HCT116 (cell line): ENCODE measurements around the gene ERBB4. TPM values are rescaled to one million over a fixed set of nuclear protein-coding genes. Genes with fewer than 3 reads are reported as not detected.

Experiments
- ATAC-seq: fragments of 200-7000 bp; cut with Tn5 transposase; 2 replicates; pipeline ENCODE4 v1.9.1; 2020; ENCODE audit warnings: mild to moderate bottlenecking, moderate library complexity
- BruUV-seq: library from RNA; stranded (reverse); fragments of 400-500 nt; replicated peaks from 2 replicates; lab custom pipeline; 2021; lab: Mats Ljungman, UMichigan
- CTCF ChIA-PET: fragments of 300-600 bp; sonication (Branson Sonifier 250); formaldehyde crosslinking; loops from one replicate; lab custom pipeline; 2021; ENCODE audit warnings: antibody characterized with exemption; lab: Charles Lee
- POLR2A ChIA-PET: fragments of 300-600, 350-600 bp; sonication (Branson Sonifier 250); formaldehyde crosslinking; loops from one replicate; lab custom pipeline; 2021; ENCODE audit warnings: antibody characterized with exemption; lab: Charles Lee
- RAD21 ChIA-PET, 2 experiments: fragments of 300-600 bp; sonication (Branson Sonifier 250); formaldehyde crosslinking; loops; one replicate each; lab custom pipeline; 2023; ENCODE audit warnings: low total read pairs in 2 of 2; ENCODE audit not compliant: uncharacterized antibody in 2 of 2, unreplicated experiment in 2 of 2, low non-redundant PET in 1 of 2; lab: Charles Lee
- DNase-seq: peaks from one replicate; pipeline ENCODE4 v3.0.0-alpha.2; 2010; ENCODE audit warnings: low read depth, low spot score
- H2AFZ ChIP-seq: fragments of 200-600 bp; shearing (Covaris generic), sonication (generic); 2 replicates; pipeline ENCODE4 v1.6.1; 2017; ENCODE audit warnings: low read depth, mixed run types, mixed read lengths, antibody characterized with exemption, low read length; ENCODE audit not compliant: poor library complexity, severe bottlenecking
- H3K27ac ChIP-seq: 2 replicates; pipeline ENCODE4 v1.5.1; 2012; ENCODE audit warnings: low read depth, low read length
- H3K27me3 ChIP-seq: fragments of 200-600 bp; sonication (generic); 2 replicates; pipeline ENCODE4 v1.6.1; 2016; ENCODE audit warnings: mixed run types, low read length, mixed read lengths; ENCODE audit not compliant: insufficient read depth
- H3K36me3 ChIP-seq, 2 experiments: fragments of 200-500 bp in 1 of 2; fragments of 200-600 bp in 1 of 2; sonication (Bioruptor generic) in 1 of 2; sonication (generic) in 1 of 2; 2 replicates each; pipeline versions ENCODE4 v1.5.1 to v1.6.1; 2014 to 2016; ENCODE audit warnings: low read length in 2 of 2, inconsistent platforms in 1 of 2, mixed read lengths in 1 of 2, mixed run types in 1 of 2; ENCODE audit not compliant: insufficient read depth in 2 of 2, control insufficient read depth in 1 of 2
- H3K4me1 ChIP-seq, 2 experiments: fragments of 200-600 bp in 1 of 2; sonication (generic) in 1 of 2; 2 replicates each; pipeline versions ENCODE4 v1.5.1 to v1.6.1; 2012 to 2017; ENCODE audit warnings: low read length in 2 of 2, inconsistent platforms in 1 of 2, mild to moderate bottlenecking in 1 of 2, mixed read lengths in 1 of 2, mixed run types in 1 of 2, moderate library complexity in 1 of 2; ENCODE audit not compliant: insufficient read depth in 2 of 2, control insufficient read depth in 1 of 2
- H3K4me2 ChIP-seq: fragments of 200-600 bp; sonication (generic); 2 replicates; pipeline ENCODE4 v1.6.1; 2017; ENCODE audit warnings: mixed run types, low read length, mixed read lengths
- H3K4me3 ChIP-seq, 2 experiments: fragments of 200-600 bp in 1 of 2; sonication (generic) in 1 of 2; replicated peaks in 1 of 2; 2 replicates each; pipeline ENCODE4 v1.5.1; 2011 to 2016; ENCODE audit warnings: low read length in 2 of 2, control low read depth in 1 of 2, low read depth in 1 of 2, mild to moderate bottlenecking in 1 of 2, mixed read lengths in 1 of 2, mixed run types in 1 of 2
- H3K79me2 ChIP-seq: fragments of 200-600 bp; sonication (generic); 2 replicates; pipeline ENCODE4 v1.6.1; 2017; ENCODE audit warnings: mild to moderate bottlenecking, mixed run types, low read length, moderate library complexity, mixed read lengths; ENCODE audit not compliant: insufficient read depth
- H3K9ac ChIP-seq: fragments of 200-600 bp; sonication (generic); 2 replicates; pipeline ENCODE4 v1.6.1; 2016; ENCODE audit warnings: low read length, mixed read lengths
- H3K9me2 ChIP-seq: fragments of 200-600 bp; sonication (generic), shearing (Covaris generic); 2 replicates; pipeline ENCODE4 v1.6.1; 2017; ENCODE audit warnings: mixed run types, mild to moderate bottlenecking, moderate library complexity; ENCODE audit not compliant: insufficient read depth
- H3K9me3 ChIP-seq, 2 experiments: fragments of 200-500 bp in 1 of 2; fragments of 200-600 bp in 1 of 2; sonication (Bioruptor generic) in 1 of 2; sonication (generic) in 1 of 2; 2 replicates each; pipeline ENCODE4 v1.6.1; 2014 to 2017; ENCODE audit warnings: low read length in 2 of 2, mixed read lengths in 2 of 2, inconsistent platforms in 1 of 2, low read depth in 1 of 2, mild to moderate bottlenecking in 1 of 2, mixed run types in 1 of 2, moderate library complexity in 1 of 2; ENCODE audit not compliant: control insufficient read depth in 1 of 2, insufficient read depth in 1 of 2
- H4K20me1 ChIP-seq: fragments of 200-600 bp; sonication (generic), shearing (Covaris generic); 2 replicates; pipeline ENCODE4 v1.6.1; 2017; ENCODE audit warnings: mixed run types, mild to moderate bottlenecking, moderate library complexity; ENCODE audit not compliant: insufficient read depth
- ATF3 ChIP-seq: IDR thresholded peaks from 2 replicates; pipeline ENCODE4 v1.6.1; 2012
- CBX3 ChIP-seq: IDR thresholded peaks from 2 replicates; pipeline ENCODE4 v1.6.1; 2012; ENCODE audit warnings: low read depth
- CTCF ChIP-seq, 3 experiments: fragments of 200-600 bp in 1 of 3; sonication (generic) in 1 of 3; IDR thresholded peaks in 2 of 3; conservative IDR thresholded peaks in 1 of 3; 2 replicates each; pipeline ENCODE4 v1.5.1; 2012 to 2017; ENCODE audit warnings: low read depth in 2 of 3, low read length in 2 of 3, antibody characterized with exemption in 1 of 3, borderline replicate concordance in 1 of 3, control low read depth in 1 of 3, mild to moderate bottlenecking in 1 of 3, mixed read lengths in 1 of 3, mixed run types in 1 of 3, moderate library complexity in 1 of 3; ENCODE audit not compliant: insufficient read depth in 1 of 3
- EGR1 ChIP-seq: IDR thresholded peaks from 2 replicates; pipeline ENCODE4 v1.6.1; 2012; ENCODE audit warnings: low read depth
- EZH2 ChIP-seq: fragments of 200-600 bp; sonication (generic); IDR thresholded peaks from 2 replicates; pipeline ENCODE4 v1.6.1; 2017; ENCODE audit warnings: antibody characterized with exemption, mixed run types
- JUND ChIP-seq: IDR thresholded peaks from 2 replicates; pipeline ENCODE4 v1.6.1; 2012
- MAX ChIP-seq: IDR thresholded peaks from 2 replicates; pipeline ENCODE4 v1.6.1; 2012
- REST ChIP-seq: IDR thresholded peaks from 2 replicates; pipeline ENCODE4 v1.6.1; 2012; ENCODE audit warnings: low read depth
- SIN3A ChIP-seq: IDR thresholded peaks from 2 replicates; pipeline ENCODE4 v1.6.1; 2012; ENCODE audit warnings: low read depth
- SP1 ChIP-seq: IDR thresholded peaks from 2 replicates; pipeline ENCODE4 v1.6.1; 2012; ENCODE audit warnings: low read depth
- TCF7L2 ChIP-seq: IDR thresholded peaks from 2 replicates; pipeline ENCODE4 v1.7.0; 2011; ENCODE audit warnings: borderline replicate concordance, inconsistent platforms; ENCODE audit not compliant: insufficient read depth, insufficient read length; ENCODE audit errors: extremely low read depth
- YY1 ChIP-seq: IDR thresholded peaks from 2 replicates; pipeline ENCODE4 v1.6.1; 2011; ENCODE audit warnings: low read length, low read depth, moderate library complexity, mild to moderate bottlenecking; ENCODE audit not compliant: insufficient replicate concordance; ENCODE audit errors: extremely low read depth
- ZFX ChIP-seq: fragments of 450-650 bp; IDR thresholded peaks from 2 replicates; pipeline ENCODE4 v1.6.1; 2017
- intact Hi-C: fragments of 100-400 bp; cut with micrococcal nuclease; formaldehyde crosslinking; loops from 2 replicates; pipeline ENCODE4 v1.10.0; 2022
- total RNA-seq: library from RNA; stranded (reverse); gene quantifications from one replicate; pipeline ENCODE4 v1.2.1, GENCODE V29; 2021; ENCODE audit not compliant: unreplicated experiment

The ERBB4 gene
- total RNA-seq, 1 experiment from 2014 or later = 0.10 TPM

- Histone ChIP-seq H3K9me2 (no peaks in the 10 kb centered on the region), H3K36me3 (no peaks in the 10 kb centered on the region), H3K79me2 (no peaks in the 10 kb centered on the region), H3K4me1 (no peaks in the 10 kb centered on the region; a peak in 1 of 4 replicates), H3K9me3 (no peaks in the 10 kb centered on the region), H2AFZ (no peak overlapping the region), H3K4me3 (no peak overlapping the region), H3K4me2 (no peak overlapping the region), H4K20me1 (no peaks in the 10 kb centered on the region), H3K27me3 (no peaks in the 10 kb centered on the region), H3K9ac (no peak overlapping the region), H3K27ac (no peak overlapping the region)
- no TSS peak for BruUV-seq
- CTCF ChIA-PET = no interaction called here
- TF ChIP-seq ZFX (no peak), YY1 (no peak), CBX3 (no peak), JUND (no peak), EGR1 (no peak)
- DNase-seq = no peak
- no peak for ATAC-seq
- intact Hi-C loops = no loop called here
- RAD21 ChIA-PET = no interaction called here
- POLR2A ChIA-PET = no interaction called here
Observed at GRCh38 chr2:211868996-211869533, 669.5 kb downstream of the ERBB4 start.

GRCh38 chr2:211867845-211868451, 670.7 kb downstream of the ERBB4 start:
- ChIA-PET CTCF (no interaction called here), RAD21 (no interaction called here), POLR2A (no interaction called here)
- no peaks in the 10 kb centered on the region for H3K9me3 ChIP-seq
- H3K9me2 ChIP-seq = no peaks in the 10 kb centered on the region
- H3K4me3 ChIP-seq = no peak overlapping the region
- H3K4me2 ChIP-seq = no peak overlapping the region; the same call in 1 of the 2 replicates
- H3K36me3 ChIP-seq = no peaks in the 10 kb centered on the region
- no peaks in the 10 kb centered on the region for H3K27me3 ChIP-seq
- H3K9ac ChIP-seq = no peak overlapping the region
- H3K4me1 ChIP-seq = no peaks in the 10 kb centered on the region; a peak in 1 of 4 replicates
- intact Hi-C loops = no loop called here
- no peaks in the 10 kb centered on the region for H4K20me1 ChIP-seq
- ATAC-seq = no peak
- H3K79me2 ChIP-seq = no peaks in the 10 kb centered on the region
- H3K27ac ChIP-seq = no peak overlapping the region
- BruUV-seq = no TSS peak
- DNase-seq = no peak
- peak overlapping the region; percentile 58 for H2AFZ ChIP-seq
- TF ChIP-seq EGR1 (no peak), CTCF (IDR thresholded peaks at IDR 0.05 in 2 of 3, conservative IDR thresholded peaks at IDR 0.05 in 1 of 3; ENCODE audit: borderline replicate concordance in 1 of 3, insufficient read depth in 1 of 3, low read depth in 2 of 3, low read length in 2 of 3) (no peak), EZH2 (no peak), ATF3 (no peak), SP1 (no peak), SIN3A (no peak), TCF7L2 (no peak), REST (no peak), CBX3 (no peak), MAX (no peak)
